H1 (cell line): ENCODE data around the gene PPA2.

ENCODE experiments used
- GABPA ChIP-seq: IDR thresholded peaks from 2 replicates; pipeline ENCODE4 v1.6.1; 2011; ENCODE audit warnings: mild to moderate bottlenecking, low read length, moderate library complexity, borderline replicate concordance; ENCODE audit not compliant: insufficient read depth
- JUND ChIP-seq: IDR thresholded peaks from 2 replicates; pipeline ENCODE4 v1.6.1; 2011; ENCODE audit warnings: mild to moderate bottlenecking, improper control_type of control experiment, low read length
- NRF1 ChIP-seq: IDR thresholded peaks from 2 replicates; pipeline ENCODE4 v1.6.1; 2011; ENCODE audit warnings: mild to moderate bottlenecking, low read depth, low read length, improper control_type of control experiment
- POLR2A ChIP-seq, 2 experiments: IDR thresholded peaks; 1 replicate in 1 of 2; 2 replicates in 1 of 2; pipeline ENCODE4 v1.6.1; 2011; ENCODE audit warnings: low read depth in 2 of 2, low read length in 2 of 2, mild to moderate bottlenecking in 2 of 2; ENCODE audit errors: control extremely low read depth in 1 of 2
- TF ChIP-seq, protein P1 (sequence below), 3 experiments: IDR thresholded peaks; 1 replicate in 2 of 3; 2 replicates in 1 of 3; pipeline versions ENCODE4 v1.5.1 to v1.6.1; 2011; ENCODE audit warnings: low read length in 3 of 3, mild to moderate bottlenecking in 3 of 3, inconsistent platforms in 2 of 3, low read depth in 1 of 3, moderate library complexity in 1 of 3; ENCODE audit not compliant: insufficient read depth in 1 of 3; ENCODE audit errors: control extremely low read depth in 1 of 3
- TF ChIP-seq, protein P2 (sequence below): IDR thresholded peaks from 2 replicates; pipeline ENCODE4 v1.6.1; 2011; ENCODE audit warnings: low read depth, mild to moderate bottlenecking, low read length; ENCODE audit not compliant: insufficient read depth

- TF ChIP-seq, protein P1, sequence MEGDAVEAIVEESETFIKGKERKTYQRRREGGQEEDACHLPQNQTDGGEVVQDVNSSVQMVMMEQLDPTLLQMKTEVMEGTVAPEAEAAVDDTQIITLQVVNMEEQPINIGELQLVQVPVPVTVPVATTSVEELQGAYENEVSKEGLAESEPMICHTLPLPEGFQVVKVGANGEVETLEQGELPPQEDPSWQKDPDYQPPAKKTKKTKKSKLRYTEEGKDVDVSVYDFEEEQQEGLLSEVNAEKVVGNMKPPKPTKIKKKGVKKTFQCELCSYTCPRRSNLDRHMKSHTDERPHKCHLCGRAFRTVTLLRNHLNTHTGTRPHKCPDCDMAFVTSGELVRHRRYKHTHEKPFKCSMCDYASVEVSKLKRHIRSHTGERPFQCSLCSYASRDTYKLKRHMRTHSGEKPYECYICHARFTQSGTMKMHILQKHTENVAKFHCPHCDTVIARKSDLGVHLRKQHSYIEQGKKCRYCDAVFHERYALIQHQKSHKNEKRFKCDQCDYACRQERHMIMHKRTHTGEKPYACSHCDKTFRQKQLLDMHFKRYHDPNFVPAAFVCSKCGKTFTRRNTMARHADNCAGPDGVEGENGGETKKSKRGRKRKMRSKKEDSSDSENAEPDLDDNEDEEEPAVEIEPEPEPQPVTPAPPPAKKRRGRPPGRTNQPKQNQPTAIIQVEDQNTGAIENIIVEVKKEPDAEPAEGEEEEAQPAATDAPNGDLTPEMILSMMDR (IDR thresholded peaks at IDR 0.05; ENCODE audit: control extremely low read depth in 1 of 3, insufficient read depth in 1 of 3, low read depth in 1 of 3, low read length in 3 of 3), result no peak
- no peak for TF ChIP-seq GABPA
- no peak for TF ChIP-seq POLR2A (IDR thresholded peaks at IDR 0.05; ENCODE audit: control extremely low read depth in 1 of 2, low read depth in 2 of 2, low read length in 2 of 2)
- TF ChIP-seq JUND, result no peak
- TF ChIP-seq, protein P2, sequence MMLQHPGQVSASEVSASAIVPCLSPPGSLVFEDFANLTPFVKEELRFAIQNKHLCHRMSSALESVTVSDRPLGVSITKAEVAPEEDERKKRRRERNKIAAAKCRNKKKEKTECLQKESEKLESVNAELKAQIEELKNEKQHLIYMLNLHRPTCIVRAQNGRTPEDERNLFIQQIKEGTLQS, result no peak
- no peak for TF ChIP-seq NRF1
Observed at GRCh38 chr4:105455182-105455581, 18.7 kb downstream of the PPA2 start.
